ENCODE measurements around the gene HS3ST4.

HS3ST4 gene

GRCh38 chr16:25730396-25730795, 38.6 kb downstream of the HS3ST4 start:
- H3K36me3 ChIP-seq (ENCODE audit: control insufficient read depth, insufficient read depth, low read length) = no peaks in the 10 kb centered on the region
- WGBS (ENCODE audit: insufficient coverage, insufficient read length) = 100% methylated on average over 1 of the region's 3 CpGs

GRCh38 chr16:25734430-25735385, 42.9 kb downstream of the HS3ST4 start:
- Histone ChIP-seq H3K27ac (ENCODE audit: low read length) (no peak overlapping the region), H3K36me3 (ENCODE audit: control insufficient read depth, insufficient read depth, low read length) (no peaks in the 10 kb centered on the region), H3K9me3 (ENCODE audit: control insufficient read depth, insufficient read depth, low read length) (no peaks in the 10 kb centered on the region), H3K4me3 (ENCODE audit: low read length) (no peak overlapping the region), H3K4me1 (ENCODE audit: control insufficient read depth, insufficient read depth, low read length) (no peaks in the 10 kb centered on the region), H3K27me3 (ENCODE audit: control insufficient read depth, insufficient read depth, low read length) (no peaks in the 10 kb centered on the region)
- no peak for DNase-seq (ENCODE audit: low read depth, low spot score)
- no CpG with 5 or more reads among the region's 2 CpGs for WGBS (ENCODE audit: insufficient coverage, insufficient read length)

More at GRCh38 chr16:25730396-25730795, 38.6 kb downstream of the HS3ST4 start:
- Histone ChIP-seq H3K4me1 (ENCODE audit: control insufficient read depth, insufficient read depth, low read length) (no peaks in the 10 kb centered on the region), H3K4me3 (ENCODE audit: low read length) (no peak overlapping the region), H3K27ac (ENCODE audit: low read length) (no peak overlapping the region), H3K9me3 (ENCODE audit: control insufficient read depth, insufficient read depth, low read length) (no peaks in the 10 kb centered on the region), H3K27me3 (ENCODE audit: control insufficient read depth, insufficient read depth, low read length) (no peaks in the 10 kb centered on the region; the same call in 1 of the 2 replicates)
- no peak for DNase-seq (ENCODE audit: low read depth, low spot score)

GRCh38 chr16:25735645-25736044, 43.9 kb downstream of the HS3ST4 start:
- Histone ChIP-seq H3K4me3 (ENCODE audit: low read length) (no peak overlapping the region), H3K9me3 (ENCODE audit: control insufficient read depth, insufficient read depth, low read length) (no peaks in the 10 kb centered on the region), H3K4me1 (ENCODE audit: control insufficient read depth, insufficient read depth, low read length) (no peaks in the 10 kb centered on the region), H3K27me3 (ENCODE audit: control insufficient read depth, insufficient read depth, low read length) (no peaks in the 10 kb centered on the region), H3K36me3 (ENCODE audit: control insufficient read depth, insufficient read depth, low read length) (no peaks in the 10 kb centered on the region), H3K27ac (ENCODE audit: low read length) (no peak overlapping the region)
- no peak for DNase-seq (ENCODE audit: low read depth, low spot score)
- WGBS (ENCODE audit: insufficient coverage, insufficient read length) = no CpG with 5 or more reads among the region's 1 CpG

GRCh38 chr16:25747160-25747758, 55.5 kb downstream of the HS3ST4 start:
- H3K36me3 ChIP-seq (ENCODE audit: control insufficient read depth, insufficient read depth, low read length) = no peaks in the 10 kb centered on the region
- H3K27me3 ChIP-seq (ENCODE audit: control insufficient read depth, insufficient read depth, low read length) = no peaks in the 10 kb centered on the region
- WGBS (ENCODE audit: insufficient coverage, insufficient read length) = no CpG with 5 or more reads among the region's 7 CpGs
- DNase-seq (ENCODE audit: low read depth, low spot score) = peak; percentile 13
- peaks cover 2% of the 10 kb centered on the region; the same call in 1 of the 2 replicates for H3K4me1 ChIP-seq (ENCODE audit: control insufficient read depth, insufficient read depth, low read length)
- H3K4me3 ChIP-seq (ENCODE audit: low read length) = no peak overlapping the region
- no peaks in the 10 kb centered on the region for H3K9me3 ChIP-seq (ENCODE audit: control insufficient read depth, insufficient read depth, low read length)
- H3K27ac ChIP-seq (ENCODE audit: low read length) = no peak overlapping the region

GRCh38 chr16:25748092-25748654, 56.4 kb downstream of the HS3ST4 start:
- Histone ChIP-seq H3K4me3 (ENCODE audit: low read length) (no peak overlapping the region), H3K27me3 (ENCODE audit: control insufficient read depth, insufficient read depth, low read length) (no peaks in the 10 kb centered on the region), H3K9me3 (ENCODE audit: control insufficient read depth, insufficient read depth, low read length) (no peaks in the 10 kb centered on the region), H3K27ac (ENCODE audit: low read length) (no peak overlapping the region), H3K36me3 (ENCODE audit: control insufficient read depth, insufficient read depth, low read length) (no peaks in the 10 kb centered on the region), H3K4me1 (ENCODE audit: control insufficient read depth, insufficient read depth, low read length) (peaks cover 2% of the 10 kb centered on the region; the same call in 1 of the 2 replicates)
- no peak for DNase-seq (ENCODE audit: low read depth, low spot score)
- no CpG with 5 or more reads among the region's 3 CpGs for WGBS (ENCODE audit: insufficient coverage, insufficient read length)

GRCh38 chr16:25750488-25751216, 58.9 kb downstream of the HS3ST4 start:
- Histone ChIP-seq H3K36me3 (ENCODE audit: control insufficient read depth, insufficient read depth, low read length) (no peaks in the 10 kb centered on the region), H3K27me3 (ENCODE audit: control insufficient read depth, insufficient read depth, low read length) (no peaks in the 10 kb centered on the region), H3K4me1 (ENCODE audit: control insufficient read depth, insufficient read depth, low read length) (peaks cover 2% of the 10 kb centered on the region; the same call in 1 of the 2 replicates), H3K27ac (ENCODE audit: low read length) (no peak overlapping the region), H3K9me3 (ENCODE audit: control insufficient read depth, insufficient read depth, low read length) (no peaks in the 10 kb centered on the region), H3K4me3 (ENCODE audit: low read length) (no peak overlapping the region)
- WGBS (ENCODE audit: insufficient coverage, insufficient read length) = no CpG with 5 or more reads among the region's 6 CpGs
- no peak for DNase-seq (ENCODE audit: low read depth, low spot score)

- H3K27me3 ChIP-seq (ENCODE audit: control insufficient read depth, insufficient read depth, low read length) = no peaks in the 10 kb centered on the region
- no peak for DNase-seq (ENCODE audit: low read depth, low spot score)
- H3K4me3 ChIP-seq (ENCODE audit: low read length) = no peak overlapping the region
- no peaks in the 10 kb centered on the region for H3K36me3 ChIP-seq (ENCODE audit: control insufficient read depth, insufficient read depth, low read length)
- no peak overlapping the region for H3K27ac ChIP-seq (ENCODE audit: low read length)
- no peaks in the 10 kb centered on the region for H3K9me3 ChIP-seq (ENCODE audit: control insufficient read depth, insufficient read depth, low read length)
- peaks cover 2% of the 10 kb centered on the region; the same call in 1 of the 2 replicates for H3K4me1 ChIP-seq (ENCODE audit: control insufficient read depth, insufficient read depth, low read length)
- no CpG with 5 or more reads among the region's 5 CpGs for WGBS (ENCODE audit: insufficient coverage, insufficient read length)
These were observed 59.6 kb downstream of the HS3ST4 start for GRCh38 chr16:25751230-25751835.

GRCh38 chr16:25764466-25764865, 72.7 kb downstream of the HS3ST4 start:
- Histone ChIP-seq H3K27me3 (ENCODE audit: control insufficient read depth, insufficient read depth, low read length) (no peaks in the 10 kb centered on the region), H3K4me3 (ENCODE audit: low read length) (no peak overlapping the region), H3K27ac (ENCODE audit: low read length) (no peak overlapping the region), H3K36me3 (ENCODE audit: control insufficient read depth, insufficient read depth, low read length) (no peaks in the 10 kb centered on the region), H3K9me3 (ENCODE audit: control insufficient read depth, insufficient read depth, low read length) (no peaks in the 10 kb centered on the region), H3K4me1 (ENCODE audit: control insufficient read depth, insufficient read depth, low read length) (peaks cover 2% of the 10 kb centered on the region; the same call in 1 of the 2 replicates)
- DNase-seq (ENCODE audit: low read depth, low spot score) = no peak
- no CpG with 5 or more reads among the region's 2 CpGs for WGBS (ENCODE audit: insufficient coverage, insufficient read length)

GRCh38 chr16:25771216-25771615, 79.5 kb downstream of the HS3ST4 start:
- Histone ChIP-seq H3K27me3 (ENCODE audit: control insufficient read depth, insufficient read depth, low read length) (no peaks in the 10 kb centered on the region), H3K9me3 (ENCODE audit: control insufficient read depth, insufficient read depth, low read length) (no peaks in the 10 kb centered on the region), H3K4me3 (ENCODE audit: low read length) (no peak overlapping the region), H3K36me3 (ENCODE audit: control insufficient read depth, insufficient read depth, low read length) (no peaks in the 10 kb centered on the region), H3K4me1 (ENCODE audit: control insufficient read depth, insufficient read depth, low read length) (peaks cover 2% of the 10 kb centered on the region; the same call in 1 of the 2 replicates), H3K27ac (ENCODE audit: low read length) (no peak overlapping the region)
- no peak for DNase-seq (ENCODE audit: low read depth, low spot score)
- no CpG with 5 or more reads among the region's 1 CpG for WGBS (ENCODE audit: insufficient coverage, insufficient read length)

Data from iPS DF 6.9 (cell line).